Right renal cortex interstitium (tissue), 3 donors: ENCODE data around the gene DAZAP2. TPM values are rescaled to one million over a fixed set of nuclear protein-coding genes. Genes with fewer than 3 reads are reported as not detected.
A peak's percentile ranks its signal among the peaks of the same experiment; 100 is the strongest.
"Not testable (repeated sequence)": the region's sequence is repeated elsewhere in the genome, so short reads cannot be mapped to it uniquely, and the experiment has no call there.

Experiments
- DNase-seq, 3 donors: peaks; one replicate each; pipeline ENCODE4 v3.0.0-alpha.2; 2013; ENCODE audit warnings: low read depth in 3 of 3, low spot score in 2 of 3
- polyA plus RNA-seq, 3 donors: library from polyadenylated mRNA; unstranded; fragments of 120-200 nt; gene quantifications; one replicate each; pipeline ENCODE4 v1.2.1, GENCODE V29; 2013; ENCODE audit not compliant: insufficient read length in 3 of 3

Gene DAZAP2
- polyA plus RNA-seq, 3 donors, result 316 to 335 (median 325) TPM

DNA sequence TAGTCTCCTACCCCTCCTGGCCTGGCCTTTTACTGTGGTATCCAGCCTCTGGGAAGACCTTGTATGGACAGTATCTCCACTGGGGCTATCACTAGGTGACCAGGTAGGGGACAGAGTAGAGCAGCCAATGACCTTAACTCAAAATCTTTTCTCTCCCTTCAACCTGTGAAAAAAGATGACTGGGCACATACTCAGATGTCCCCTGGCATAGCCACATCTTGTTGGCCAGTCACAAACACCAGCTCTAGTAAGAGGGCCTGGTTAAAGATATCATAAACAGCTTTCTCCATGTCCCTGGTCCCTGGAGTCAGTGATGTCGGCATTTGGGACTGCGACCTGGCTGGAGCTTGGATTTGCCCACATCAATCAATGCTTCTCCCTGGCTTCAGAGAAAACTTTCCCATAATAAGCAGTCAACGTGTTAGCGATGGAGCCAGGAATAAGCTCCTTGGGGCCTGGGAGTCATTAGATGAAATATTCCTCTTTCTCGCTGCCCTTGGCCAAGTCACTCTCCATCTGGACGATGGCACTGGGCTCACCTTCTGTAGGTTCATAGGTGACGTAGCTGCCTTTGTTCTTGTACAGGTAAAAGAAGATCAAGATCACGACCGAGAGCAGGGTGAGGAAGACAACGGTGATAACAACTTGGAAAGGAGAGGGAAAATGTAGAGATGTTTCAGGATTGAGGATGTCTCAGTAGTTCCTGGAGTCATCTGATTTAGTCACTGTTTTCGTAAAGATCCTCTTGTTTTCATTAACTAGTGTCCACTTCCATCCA, 7.0 kb downstream of the DAZAP2 start:
- no peak for DNase-seq

- no peak for DNase-seq
Observed at GRCh38 chr12:51246254-51246853, 7.7 kb downstream of the DAZAP2 start.

DNA sequence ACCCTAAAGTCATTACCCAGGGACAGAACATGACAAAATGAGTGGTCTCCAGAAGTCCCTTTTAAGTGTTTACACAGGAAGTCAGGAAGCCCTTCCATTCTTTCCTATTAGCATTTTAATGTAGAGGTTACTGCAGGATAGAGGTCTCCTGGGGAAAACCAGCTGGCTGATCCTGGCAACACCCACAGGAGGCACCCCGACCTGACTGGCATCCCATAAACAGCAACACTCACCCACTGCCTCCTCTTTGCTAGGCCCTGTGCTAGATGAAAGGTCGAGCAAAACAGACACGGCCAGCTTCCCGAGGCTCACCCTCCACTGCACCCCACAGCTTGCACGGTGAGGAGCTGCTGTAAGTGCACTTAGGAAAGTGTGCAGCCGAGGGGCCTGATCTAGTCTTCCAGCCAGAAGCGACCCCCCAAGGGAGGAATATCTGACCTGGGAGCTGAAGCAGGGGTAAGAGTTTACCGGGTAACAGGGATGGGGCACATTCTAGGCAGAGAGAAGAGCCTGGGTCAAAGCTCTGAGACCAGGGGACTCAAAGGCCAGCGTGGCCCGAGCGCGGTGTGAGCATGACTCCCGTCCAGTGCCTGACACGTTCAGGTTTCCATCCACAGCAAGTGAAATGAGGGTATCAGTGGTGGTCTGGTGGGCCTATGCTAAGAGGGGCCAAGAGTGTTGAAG, 9.0 kb downstream of the DAZAP2 start:
- DNase-seq, result no peak

- no peak for DNase-seq
Observed at GRCh38 chr12:51253276-51253675, 14.7 kb downstream of the DAZAP2 start.

GRCh38 chr12:51254536-51254935, 15.9 kb downstream of the DAZAP2 start:
- DNase-seq, result no peak

GRCh38 chr12:51259600-51259999, 21.0 kb downstream of the DAZAP2 start:
- DNase-seq, result not testable (repeated sequence)

DNA sequence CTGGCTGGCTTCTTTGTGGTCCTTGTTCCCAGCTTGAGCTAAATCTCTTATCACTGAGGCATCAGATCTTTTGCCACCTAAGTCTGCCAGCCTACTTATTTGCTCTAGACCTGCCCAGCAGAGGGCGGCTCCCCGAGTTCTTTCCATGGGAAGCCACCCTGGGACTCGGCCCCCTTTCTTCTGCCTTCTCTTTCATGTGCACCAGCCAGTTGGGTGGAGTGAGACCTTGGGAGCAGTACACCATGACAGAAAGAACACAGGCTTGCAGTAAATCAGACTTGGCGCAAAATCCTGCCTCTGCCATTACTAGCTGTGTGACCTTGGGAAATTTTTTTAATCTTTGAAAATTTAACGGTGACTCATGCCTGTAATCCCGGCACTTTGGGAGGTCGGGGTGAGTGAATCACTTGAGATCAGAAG, 24.1 kb downstream of the DAZAP2 start:
- DNase-seq, result no peak

DNA sequence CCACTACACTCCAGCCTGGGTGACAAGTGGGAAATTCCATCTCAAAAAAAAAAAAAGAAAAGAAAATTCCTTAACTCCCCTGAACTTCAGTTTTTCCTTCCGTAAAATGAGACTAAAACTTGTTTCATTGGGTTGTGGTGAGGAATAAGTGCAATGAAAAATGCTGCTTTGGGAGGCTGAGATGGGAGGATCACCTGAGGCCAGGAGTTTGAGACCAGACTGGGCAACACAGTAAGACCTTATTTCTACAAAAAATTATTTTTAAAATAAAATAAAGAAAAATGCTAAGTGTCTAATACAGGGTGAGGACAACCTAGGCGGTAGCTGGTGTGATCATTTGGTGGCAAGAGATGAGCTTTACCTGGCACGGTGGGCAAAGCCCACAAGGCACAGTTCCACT, 24.7 kb downstream of the DAZAP2 start:
- DNase-seq, result no peak

DNA sequence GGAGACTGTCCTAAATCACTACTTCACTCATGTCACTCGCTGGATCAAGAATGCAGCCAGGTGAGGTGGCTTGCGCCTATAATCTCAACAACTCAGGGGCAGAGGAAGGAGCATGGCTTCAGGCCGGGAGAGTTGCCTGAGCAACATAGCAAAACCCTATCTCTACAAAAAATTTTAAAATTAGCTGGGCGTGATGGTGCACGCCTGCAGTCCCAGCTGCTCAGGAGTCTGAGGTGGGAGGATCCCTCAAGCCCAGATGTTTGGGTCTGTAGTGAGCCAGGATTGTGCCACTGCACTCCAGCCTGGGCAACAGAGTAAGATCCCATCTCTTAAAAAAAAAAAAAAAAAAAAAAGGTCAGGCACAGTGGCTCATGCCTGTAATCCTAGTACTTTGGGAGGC, 25.7 kb downstream of the DAZAP2 start:
- DNase-seq, result no peak

DNA sequence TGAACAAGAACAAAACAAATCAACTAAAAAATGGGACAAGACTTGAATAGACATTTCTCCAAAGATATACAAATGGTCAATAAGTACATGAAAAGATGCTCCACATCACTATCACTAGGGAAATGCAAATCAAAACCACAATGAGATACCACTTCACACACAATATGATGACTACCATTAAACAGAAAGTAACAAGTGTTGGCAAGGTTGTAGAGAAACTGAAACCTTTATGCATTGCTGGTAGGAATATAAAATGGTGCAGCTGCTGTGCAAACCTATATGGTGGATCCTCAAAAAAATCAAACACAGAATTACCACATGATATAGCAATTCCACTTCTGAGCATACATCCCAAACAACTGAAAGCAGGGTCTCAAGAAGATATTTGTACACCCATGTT, 26.4 kb downstream of the DAZAP2 start:
- DNase-seq, result no peak

GRCh38 chr12:51269174-51270066, 30.8 kb downstream of the DAZAP2 start:
- DNase-seq, result no peak

DNA sequence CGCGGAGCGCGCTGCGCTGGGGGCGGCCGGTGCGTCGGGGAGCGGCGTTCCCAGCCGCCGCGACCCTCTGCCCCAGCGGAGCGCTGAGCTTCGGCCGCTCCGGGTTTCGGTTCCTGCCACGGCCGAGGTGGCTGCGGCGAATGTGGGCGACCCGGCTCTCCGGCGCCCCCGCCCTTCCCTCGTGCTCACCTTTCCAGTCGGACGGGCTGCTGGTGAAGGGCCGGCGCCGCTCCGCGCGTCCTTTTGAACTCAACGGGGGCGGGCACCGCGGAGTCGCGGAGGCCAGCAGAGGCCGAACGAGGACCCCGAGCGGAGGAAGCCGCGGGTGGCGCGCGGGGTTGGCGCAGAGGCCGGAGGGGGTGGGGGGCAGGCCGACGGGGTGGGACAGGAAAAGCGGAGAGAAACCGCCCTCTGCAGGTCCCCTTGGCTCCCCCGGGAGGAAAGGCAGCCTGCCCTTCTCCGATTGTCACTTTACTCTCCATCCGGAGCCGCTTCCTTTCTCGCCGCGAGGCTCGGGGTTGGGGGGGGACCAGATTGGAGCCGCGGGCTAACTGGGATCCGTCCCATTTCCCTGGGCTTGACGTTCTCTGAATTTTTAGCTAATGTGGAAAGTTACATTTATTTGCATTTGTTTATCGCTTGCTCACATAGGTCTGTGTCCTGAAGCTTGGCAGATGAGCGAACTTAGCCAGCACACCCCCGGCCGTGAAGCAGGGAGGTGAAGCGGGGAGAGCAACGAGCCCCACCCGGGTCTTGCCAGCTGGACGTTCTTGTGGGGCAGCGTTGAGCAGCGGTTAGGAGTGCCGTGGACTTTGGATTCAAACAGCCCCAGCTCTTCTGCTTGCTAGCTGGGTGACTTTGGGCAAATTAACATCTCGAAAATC, 31.7 kb downstream of the DAZAP2 start, which contains the start of gene SMAGP:
Gene SMAGP, minus strand, starts transcription at position 349 of the 884 bp plus-strand sequence. CDS start 1,137 bp downstream, outside the sequence.
- peak in 1 of 3 donors; percentile 43 for DNase-seq

DNA sequence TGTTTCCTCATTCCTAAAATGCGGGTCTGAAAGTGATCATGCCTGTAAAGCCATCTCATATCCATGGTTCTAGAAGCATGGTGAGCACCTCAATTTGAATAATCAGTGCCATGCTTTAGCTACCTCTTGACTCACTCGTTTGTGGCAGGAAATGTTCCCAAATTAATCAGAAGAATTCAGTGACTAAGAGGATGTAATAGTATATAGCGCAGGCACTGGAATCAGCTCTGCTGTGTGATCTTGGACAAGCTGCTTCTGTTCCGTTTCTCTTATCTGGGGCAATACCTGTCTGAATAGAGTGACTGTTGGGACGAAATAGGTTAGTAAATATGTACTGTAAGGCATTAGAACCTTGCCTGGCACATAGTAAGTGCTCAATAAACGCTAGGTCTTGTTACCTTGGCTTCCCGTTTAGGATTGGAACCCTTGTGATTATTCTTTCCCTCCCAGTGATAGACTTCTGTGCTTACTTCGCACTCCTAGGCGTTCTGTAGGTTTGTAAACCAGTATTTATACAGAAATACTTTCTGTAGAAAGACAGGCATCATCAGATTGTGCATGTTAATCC, 32.4 kb downstream of the DAZAP2 start:
- no peak for DNase-seq

DNA sequence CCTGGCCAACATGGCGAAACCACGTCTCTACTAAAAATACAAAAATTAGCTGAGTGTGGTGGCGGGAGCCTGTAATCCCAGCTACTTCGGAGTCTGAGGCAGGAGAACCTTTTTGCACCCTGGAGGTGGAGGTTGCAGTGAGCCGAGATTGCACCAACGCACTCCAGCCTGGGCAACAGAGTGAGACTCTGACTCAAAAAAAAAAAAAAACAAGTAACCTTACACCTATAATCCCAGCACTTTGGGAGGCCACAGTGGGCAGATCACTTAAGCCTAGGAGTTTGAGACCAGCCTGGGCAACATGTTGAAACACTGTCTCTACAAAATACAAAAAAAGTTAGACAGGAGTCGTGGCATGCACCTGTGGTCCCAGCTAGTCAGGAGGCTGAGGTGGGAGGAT, 34.2 kb downstream of the DAZAP2 start:
- not testable (repeated sequence) for DNase-seq

DNA sequence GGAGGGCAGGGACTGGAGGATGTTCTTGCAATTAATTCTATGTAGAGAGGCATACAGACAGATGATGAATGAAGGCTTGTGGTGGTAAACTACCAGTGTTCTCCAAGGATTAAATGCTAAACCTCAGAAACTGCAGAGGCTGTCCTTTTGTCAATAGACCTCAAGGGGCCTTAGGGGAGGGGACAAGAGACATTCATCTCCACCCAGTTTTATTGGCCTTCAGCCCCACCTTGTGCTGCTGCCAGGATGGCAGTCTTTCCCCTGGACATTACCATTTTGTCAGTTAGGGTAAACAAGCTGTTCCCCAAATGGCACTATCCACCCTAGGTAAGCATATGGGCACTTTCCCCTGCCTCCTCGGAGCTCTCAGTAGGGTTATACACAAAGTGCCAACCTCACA, 36.5 kb downstream of the DAZAP2 start:
- DNase-seq, result no peak

- DNase-seq, result no peak
Observed at GRCh38 chr12:51281202-51281924, 42.7 kb downstream of the DAZAP2 start.

DNA sequence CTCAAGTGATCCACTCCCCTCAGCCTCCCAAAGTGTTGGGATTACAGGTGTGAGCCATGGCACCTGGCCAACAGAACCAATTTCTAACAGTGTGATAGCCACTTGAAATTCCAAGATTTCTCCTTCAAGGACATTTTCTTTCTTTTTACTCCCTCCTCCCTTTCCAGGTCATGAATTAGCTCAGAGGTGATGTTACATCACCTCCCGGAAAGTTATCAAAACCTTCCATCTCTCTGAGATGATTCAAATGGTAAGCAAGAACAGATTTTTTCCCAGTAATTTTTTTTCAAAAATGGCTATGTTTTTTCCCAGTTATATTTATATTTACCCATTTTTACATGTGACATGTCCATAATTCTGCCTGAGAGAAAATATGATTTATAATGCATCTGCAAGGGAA, 47.2 kb downstream of the DAZAP2 start:
- no peak for DNase-seq

- DNase-seq, result not testable (repeated sequence)
Observed at GRCh38 chr12:51291603-51292513, 53.2 kb downstream of the DAZAP2 start.
